K562 (cell line): ENCODE measurements around the gene ARMH1. TPM values are rescaled to one million over a fixed set of nuclear protein-coding genes. Genes with fewer than 3 reads are reported as not detected.

Source experiments
- ATAC-seq: fragments of 200-7000 bp; cut with Tn5 transposase; 3 replicates; pipeline ENCODE4 v1.9.1; 2020; ENCODE audit warnings: moderate library complexity
- BruUV-seq: library from RNA; stranded (reverse); fragments of 400-500 nt; replicated peaks from 2 replicates; lab custom pipeline; 2021; lab: Mats Ljungman, UMichigan
- CTCF ChIA-PET: fragments of 300-600 bp; formaldehyde crosslinking; extraction: SDS; loops from one replicate; lab custom pipeline; 2021; ENCODE audit warnings: low intra/inter-chr PET ratio; lab: Yijun Ruan, JAX
- POLR2A ChIA-PET: fragments of 300-600, 350-650 bp; sonication (Branson Sonifier 250); formaldehyde crosslinking; extraction: SDS; loops from one replicate; lab custom pipeline; 2021; ENCODE audit warnings: antibody characterized with exemption, inconsistent platforms; lab: Yijun Ruan, JAX
- DNase-seq, 4 experiments: peaks; one replicate each; pipeline versions ENCODE4 v3.0.0 to v3.0.0-alpha.2; 2011 to 2018; ENCODE audit warnings: low spot score in 3 of 4, mixed read lengths in 3 of 4; ENCODE audit errors: extremely low read depth in 1 of 4
- FAIRE-seq: peaks from 2 replicates; lab custom pipeline; 2011; peaks lifted over from hg19 to GRCh38; lab: Jason Lieb, UNC
- H2AFZ ChIP-seq: 2 replicates; pipeline ENCODE4 v1.6.0; 2011; ENCODE audit warnings: low read depth, low read length, control low read depth, inconsistent platforms
- H3K27ac ChIP-seq: fragments of 200-600 bp; 3 replicates; pipeline ENCODE4 v1.8.0; 2011; ENCODE audit warnings: low read depth, mild to moderate bottlenecking, control low read depth, inconsistent platforms, low read length, moderate library complexity, mixed read lengths; ENCODE audit errors: extremely low read depth
- H3K27me3 ChIP-seq, 2 experiments: fragments of 300-600 bp in 1 of 2; 2 replicates in 1 of 2; 3 replicates in 1 of 2; pipeline versions ENCODE4 v1.6.0 to v1.8.0; 2011; ENCODE audit warnings: inconsistent platforms in 2 of 2, low read length in 2 of 2, mild to moderate bottlenecking in 1 of 2, mixed read lengths in 1 of 2, moderate library complexity in 1 of 2; ENCODE audit not compliant: control insufficient read depth in 2 of 2, insufficient read depth in 2 of 2
- H3K36me3 ChIP-seq: fragments of 300-600 bp; 3 replicates; pipeline ENCODE4 v1.8.0; 2011; ENCODE audit warnings: mild to moderate bottlenecking, low read length, inconsistent platforms; ENCODE audit not compliant: control insufficient read depth, insufficient read depth
- H3K4me1 ChIP-seq, 2 experiments: fragments of 200-600 bp in 1 of 2; replicated peaks in 1 of 2; 2 replicates in 1 of 2; 3 replicates in 1 of 2; pipeline versions ENCODE4 v1.5.1 to v1.8.0; 2011; ENCODE audit warnings: inconsistent platforms in 2 of 2, low read length in 2 of 2, mild to moderate bottlenecking in 1 of 2, mixed read lengths in 1 of 2, moderate library complexity in 1 of 2; ENCODE audit not compliant: control insufficient read depth in 2 of 2, insufficient read depth in 2 of 2
- H3K4me2 ChIP-seq: 2 replicates; pipeline ENCODE4 v1.6.1; 2011; ENCODE audit warnings: low read length, control low read depth, inconsistent platforms, mixed read lengths; ENCODE audit not compliant: insufficient read depth
- H3K4me3 ChIP-seq: fragments of 200-600 bp; sonication (generic), shearing (Covaris generic); 2 replicates; pipeline ENCODE4 v1.5.1; 2016; ENCODE audit warnings: control low read depth, inconsistent platforms
- H3K79me2 ChIP-seq: fragments of 200-600 bp; 3 replicates; pipeline ENCODE4 v1.8.0; 2011; ENCODE audit warnings: low read length, inconsistent platforms; ENCODE audit not compliant: control insufficient read depth, insufficient read depth
- H3K9ac ChIP-seq, 2 experiments: 2 replicates each; pipeline versions ENCODE4 v1.6.0 to v1.6.1; 2011; ENCODE audit warnings: low read depth in 2 of 2, low read length in 2 of 2, control low read depth in 1 of 2, inconsistent platforms in 1 of 2, mild to moderate bottlenecking in 1 of 2, mixed read lengths in 1 of 2; ENCODE audit not compliant: insufficient read depth in 1 of 2
- H3K9me1 ChIP-seq: one replicate; pipeline ENCODE4 v1.6.0; 2011; ENCODE audit warnings: inconsistent platforms, mild to moderate bottlenecking, low read length, moderate library complexity; ENCODE audit not compliant: control insufficient read depth, insufficient read depth
- H3K9me3 ChIP-seq: replicated peaks from 2 replicates; pipeline ENCODE4 v1.5.1; 2011; ENCODE audit warnings: low read depth, low read length, inconsistent platforms; ENCODE audit not compliant: control insufficient read depth, insufficient read depth
- H4K20me1 ChIP-seq: replicated peaks from 2 replicates; pipeline ENCODE4 v1.6.1; 2011; ENCODE audit warnings: low read length, inconsistent platforms, mixed read lengths; ENCODE audit not compliant: control insufficient read depth, insufficient read depth
- FOSL1 ChIP-seq: fragments of 200-800 bp; sonication (Bioruptor generic); conservative IDR thresholded peaks from 2 replicates; pipeline ENCODE4 v1.6.1; 2016; ENCODE audit warnings: missing genetic modification characterization, missing compliant biosample characterization
- FUS ChIP-seq: fragments of 200-400 bp; formaldehyde crosslinking; optimal IDR thresholded peaks from 2 replicates; pipeline ENCODE3; 2017; ENCODE audit warnings: low read depth, low read length
- NFE2 ChIP-seq: IDR thresholded peaks from 2 replicates; pipeline ENCODE4 v1.6.1; 2014; ENCODE audit warnings: antibody characterized with exemption, low read depth
- PHB ChIP-seq: fragments of 250-450 bp; sonication (Bioruptor Pico); IDR thresholded peaks from 2 replicates; pipeline ENCODE4 v1.5.0; 2021
- POLR3G ChIP-seq: IDR thresholded peaks from 2 replicates; pipeline ENCODE4 v1.6.1; 2011; ENCODE audit not compliant: insufficient read length, insufficient replicate concordance; ENCODE audit errors: extremely low read depth
- ZNF134 ChIP-seq: fragments of 250-450 bp; sonication (Bioruptor Pico); conservative IDR thresholded peaks from 2 replicates; pipeline ENCODE4 v1.4.0; 2020
- ZNF140 ChIP-seq: fragments of 250-450 bp; sonication (Bioruptor Pico); IDR thresholded peaks from 2 replicates; pipeline ENCODE4 v1.8.0; 2021; ENCODE audit warnings: moderate library complexity, mild to moderate bottlenecking, inconsistent platforms
- WGBS: fragments of 100-300 bp; shearing (Covaris generic); methylation state at CpG from one replicate; pipeline ENCODE4 v1.1.6; 2016; ENCODE audit warnings: low coverage, mixed read lengths; ENCODE audit not compliant: insufficient coverage; ENCODE audit errors: missing lambda C conversion rate; 5-methylcytosine and 5-hydroxymethylcytosine counted together
- in situ Hi-C: fragments of 300-500 bp; cut with MboI; formaldehyde crosslinking; loops from 4 replicates; pipeline ENCODE4 v1.15.0; 2018; ENCODE audit warnings: inconsistent platforms, mixed read lengths
- intact Hi-C: fragments of 100-400 bp; cut with micrococcal nuclease; formaldehyde crosslinking; loops from 2 replicates; pipeline ENCODE4 v1.14.2; 2022
- polyA plus RNA-seq, 8 experiments: library from polyadenylated mRNA; depleted of rRNA in 4 of 8; stranded (reverse) in 5 of 8; unstranded in 3 of 8; fragments of >200 nt; fragmentation: Nextera tagmentation in 2 of 8; fragmentation: Illumina TruSeq in 1 of 8; extraction: Ambion mirVana in 2 of 8; extraction: Trizol in 1 of 8; gene quantifications; 2 replicates each; pipeline versions ENCODE4 v1.2.1 to v1.2.3, GENCODE V29; 2011 to 2014; ENCODE audit warnings: inconsistent platforms in 1 of 8, missing spikeins in 1 of 8
- total RNA-seq, 7 experiments: library from RNA; depleted of rRNA in 6 of 7; stranded (reverse); fragments of >200 nt in 6 of 7; fragmentation: Illumina TruSeq in 2 of 7; extraction: Trizol in 2 of 7; gene quantifications; 2 replicates each; pipeline versions ENCODE4 v1.2.1 to v1.2.3, GENCODE V29; 2011 to 2021; ENCODE audit warnings: low replicate concordance in 1 of 7
- TF ChIP-seq, protein P1 (sequence below): sonication (generic); formaldehyde crosslinking; IDR thresholded peaks from 2 replicates; pipeline ENCODE4 v1.8.1; 2023; ENCODE audit warnings: missing genetic modification reagents, mild to moderate bottlenecking, borderline replicate concordance

Gene ARMH1
- total and polyA plus RNA-seq, 9 of the 15 experiments (the other 6 are each of a cell fraction or from before 2014, with no cell fraction given) = 0.41 TPM; not detected in 8

DNA sequence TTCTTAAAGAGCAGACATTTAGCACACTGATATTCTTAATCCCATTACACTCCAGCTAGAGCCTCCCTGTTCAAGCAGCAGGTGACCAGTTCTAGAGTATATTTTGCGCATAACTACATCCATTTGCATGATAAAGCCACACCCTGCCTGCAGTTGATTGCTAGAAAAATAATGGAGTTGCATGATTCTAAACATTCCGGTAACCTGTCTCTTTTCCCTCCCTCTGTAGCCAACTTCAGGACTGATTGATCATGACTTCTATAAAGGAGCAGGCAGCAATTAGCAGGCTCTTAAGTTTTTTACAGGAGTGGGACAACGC is 14.9 kb downstream of the ARMH1 start (continued):
- TF ChIP-seq, protein P1, sequence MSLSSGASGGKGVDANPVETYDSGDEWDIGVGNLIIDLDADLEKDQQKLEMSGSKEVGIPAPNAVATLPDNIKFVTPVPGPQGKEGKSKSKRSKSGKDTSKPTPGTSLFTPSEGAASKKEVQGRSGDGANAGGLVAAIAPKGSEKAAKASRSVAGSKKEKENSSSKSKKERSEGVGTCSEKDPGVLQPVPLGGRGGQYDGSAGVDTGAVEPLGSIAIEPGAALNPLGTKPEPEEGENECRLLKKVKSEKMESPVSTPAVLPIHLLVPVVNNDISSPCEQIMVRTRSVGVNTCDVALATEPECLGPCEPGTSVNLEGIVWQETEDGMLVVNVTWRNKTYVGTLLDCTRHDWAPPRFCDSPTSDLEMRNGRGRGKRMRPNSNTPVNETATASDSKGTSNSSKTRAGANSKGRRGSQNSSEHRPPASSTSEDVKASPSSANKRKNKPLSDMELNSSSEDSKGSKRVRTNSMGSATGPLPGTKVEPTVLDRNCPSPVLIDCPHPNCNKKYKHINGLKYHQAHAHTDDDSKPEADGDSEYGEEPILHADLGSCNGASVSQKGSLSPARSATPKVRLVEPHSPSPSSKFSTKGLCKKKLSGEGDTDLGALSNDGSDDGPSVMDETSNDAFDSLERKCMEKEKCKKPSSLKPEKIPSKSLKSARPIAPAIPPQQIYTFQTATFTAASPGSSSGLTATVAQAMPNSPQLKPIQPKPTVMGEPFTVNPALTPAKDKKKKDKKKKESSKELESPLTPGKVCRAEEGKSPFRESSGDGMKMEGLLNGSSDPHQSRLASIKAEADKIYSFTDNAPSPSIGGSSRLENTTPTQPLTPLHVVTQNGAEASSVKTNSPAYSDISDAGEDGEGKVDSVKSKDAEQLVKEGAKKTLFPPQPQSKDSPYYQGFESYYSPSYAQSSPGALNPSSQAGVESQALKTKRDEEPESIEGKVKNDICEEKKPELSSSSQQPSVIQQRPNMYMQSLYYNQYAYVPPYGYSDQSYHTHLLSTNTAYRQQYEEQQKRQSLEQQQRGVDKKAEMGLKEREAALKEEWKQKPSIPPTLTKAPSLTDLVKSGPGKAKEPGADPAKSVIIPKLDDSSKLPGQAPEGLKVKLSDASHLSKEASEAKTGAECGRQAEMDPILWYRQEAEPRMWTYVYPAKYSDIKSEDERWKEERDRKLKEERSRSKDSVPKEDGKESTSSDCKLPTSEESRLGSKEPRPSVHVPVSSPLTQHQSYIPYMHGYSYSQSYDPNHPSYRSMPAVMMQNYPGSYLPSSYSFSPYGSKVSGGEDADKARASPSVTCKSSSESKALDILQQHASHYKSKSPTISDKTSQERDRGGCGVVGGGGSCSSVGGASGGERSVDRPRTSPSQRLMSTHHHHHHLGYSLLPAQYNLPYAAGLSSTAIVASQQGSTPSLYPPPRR = no peak
- TF ChIP-seq FUS (no peak), ZNF140 (no peak), NFE2 (no peak)

GRCh38 chr1:44693159-44693558 is 18.6 kb downstream of the ARMH1 start:
- no peaks in the 10 kb centered on the region for H3K9me3 ChIP-seq
- DNase-seq = no peak
- H3K4me2 ChIP-seq = no peak overlapping the region
- H3K36me3 ChIP-seq = no peaks in the 10 kb centered on the region
- no TSS peak for BruUV-seq
- CTCF ChIA-PET = no interaction called here
- 0% methylated on average over 2 of the region's 2 CpGs for WGBS
- no peaks in the 10 kb centered on the region for H3K9me1 ChIP-seq
- no peaks in the 10 kb centered on the region for H3K79me2 ChIP-seq
- POLR2A ChIA-PET = interaction anchor here (0.8 to 4.7 kb wide), 2 partner anchors 28 to 319 kb away, joined by 3 to 27 read pairs; no protein-coding TSS in a partner anchor
- TF ChIP-seq POLR3G = no peak
- TF ChIP-seq FOSL1 (tag) = peak; percentile 32; the same call in 1 of the 2 replicates
- TF ChIP-seq PHB (CRISPR knock-in tag) = no peak
- no peak for TF ChIP-seq ZNF134 (CRISPR knock-in tag)
- no peak overlapping the region for H3K9ac ChIP-seq
- H2AFZ ChIP-seq = no peak overlapping the region
- no peak overlapping the region for H3K27ac ChIP-seq
- H3K4me1 ChIP-seq = no peaks in the 10 kb centered on the region; a peak in 1 of 5 replicates
- no peak overlapping the region for H3K4me3 ChIP-seq
- H3K27me3 ChIP-seq = peaks cover 30 to 38% of the 10 kb centered on the region in 2 experiments
- FAIRE-seq = no peak
- ATAC-seq = no peak
- in situ Hi-C loops = no loop called here
- H4K20me1 ChIP-seq = no peaks in the 10 kb centered on the region
- intact Hi-C loops = no loop called here
